K562 (cell line): ENCODE results near the gene FKBP2. TPM values are rescaled to one million over a fixed set of nuclear protein-coding genes. Genes with fewer than 3 reads are reported as not detected.

Experiments used
- CEBPB ChIP-seq: fragments of 450-650 bp; IDR thresholded peaks from 2 replicates; pipeline ENCODE4 v1.6.1; 2016; ENCODE audit warnings: missing genetic modification characterization, missing compliant biosample characterization
- MAZ ChIP-seq, 2 experiments: fragments of 450-650 bp in 1 of 2; sonication (generic) in 1 of 2; formaldehyde crosslinking; IDR thresholded peaks in 1 of 2; conservative IDR thresholded peaks in 1 of 2; 2 replicates each; pipeline versions ENCODE4 v1.4.0 to v1.5.0; 2020; ENCODE audit warnings: mild to moderate bottlenecking in 1 of 2, missing genetic modification reagents in 1 of 2
- POLR2AphosphoS5 ChIP-seq: IDR thresholded peaks from 2 replicates; pipeline ENCODE4 v1.6.1; 2011; ENCODE audit warnings: mild to moderate bottlenecking, low read depth, low read length, moderate library complexity; ENCODE audit not compliant: control insufficient read depth, insufficient read depth
- polyA plus RNA-seq, 8 experiments: library from polyadenylated mRNA; depleted of rRNA in 4 of 8; stranded (reverse) in 5 of 8; unstranded in 3 of 8; fragments of >200 nt; fragmentation: Nextera tagmentation in 2 of 8; fragmentation: Illumina TruSeq in 1 of 8; extraction: Ambion mirVana in 2 of 8; extraction: Trizol in 1 of 8; gene quantifications; 2 replicates each; pipeline versions ENCODE4 v1.2.1 to v1.2.3, GENCODE V29; 2011 to 2014; ENCODE audit warnings: inconsistent platforms in 1 of 8, missing spikeins in 1 of 8
- total RNA-seq, 7 experiments: library from RNA; depleted of rRNA in 6 of 7; stranded (reverse); fragments of >200 nt in 6 of 7; fragmentation: Illumina TruSeq in 2 of 7; extraction: Trizol in 2 of 7; gene quantifications; 2 replicates each; pipeline versions ENCODE4 v1.2.1 to v1.2.3, GENCODE V29; 2011 to 2021; ENCODE audit warnings: low replicate concordance in 1 of 7
- TF ChIP-seq, protein P1 (sequence below), 2 experiments: fragments of 450-650 bp; formaldehyde crosslinking in 1 of 2; IDR thresholded peaks; 2 replicates each; pipeline versions ENCODE4 v1.4.0 to v1.6.1; 2014 to 2020; ENCODE audit warnings: mild to moderate bottlenecking in 2 of 2, borderline replicate concordance in 1 of 2, low read depth in 1 of 2
- TF ChIP-seq, protein P2 (sequence below): sonication (generic); formaldehyde crosslinking; IDR thresholded peaks from 2 replicates; pipeline ENCODE4 v1.8.1; 2023; ENCODE audit warnings: mild to moderate bottlenecking, missing genetic modification reagents, moderate library complexity

Gene FKBP2
- total and polyA plus RNA-seq, 9 of the 15 experiments (the other 6 are each of a cell fraction or from before 2014, with no cell fraction given) = 3.5 to 151 (median 58.1) TPM

DNA sequence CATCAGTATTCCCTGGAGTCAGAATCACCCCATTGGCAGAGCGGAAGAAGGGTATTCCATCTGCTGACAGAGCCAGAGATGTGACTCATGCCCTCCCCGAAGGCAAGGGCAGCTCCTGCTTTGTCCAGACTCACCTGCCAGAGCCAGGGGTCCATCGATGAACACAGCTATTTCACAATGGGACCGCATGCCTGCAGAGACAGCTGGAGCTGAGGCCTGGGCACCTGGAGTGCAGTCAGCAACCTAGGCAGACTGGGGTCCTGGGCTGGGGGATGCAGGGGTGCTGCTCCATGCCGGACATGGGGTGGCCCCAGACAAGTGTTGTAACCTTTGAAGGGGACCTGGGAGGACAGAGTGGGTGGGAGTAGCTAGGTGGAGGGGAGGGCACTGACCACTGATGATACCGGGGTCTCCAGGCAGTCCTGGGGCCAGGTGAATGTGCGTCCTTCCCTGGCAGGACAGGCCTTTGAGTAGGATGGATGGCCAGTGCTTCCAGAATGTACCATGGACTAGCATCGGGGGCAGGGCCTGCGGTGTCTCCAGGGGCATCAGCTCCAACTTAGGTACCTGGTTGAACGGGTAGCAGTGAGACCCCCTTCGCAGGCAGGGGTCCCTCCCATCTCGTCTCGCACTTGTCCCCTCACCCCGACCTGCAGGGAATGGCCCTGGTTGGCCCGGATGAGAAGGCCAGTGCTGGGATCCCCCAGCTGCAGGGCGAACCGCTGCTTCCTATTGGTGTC lies 16.6 kb upstream of the FKBP2 start (continued):
- TF ChIP-seq, protein P1, sequence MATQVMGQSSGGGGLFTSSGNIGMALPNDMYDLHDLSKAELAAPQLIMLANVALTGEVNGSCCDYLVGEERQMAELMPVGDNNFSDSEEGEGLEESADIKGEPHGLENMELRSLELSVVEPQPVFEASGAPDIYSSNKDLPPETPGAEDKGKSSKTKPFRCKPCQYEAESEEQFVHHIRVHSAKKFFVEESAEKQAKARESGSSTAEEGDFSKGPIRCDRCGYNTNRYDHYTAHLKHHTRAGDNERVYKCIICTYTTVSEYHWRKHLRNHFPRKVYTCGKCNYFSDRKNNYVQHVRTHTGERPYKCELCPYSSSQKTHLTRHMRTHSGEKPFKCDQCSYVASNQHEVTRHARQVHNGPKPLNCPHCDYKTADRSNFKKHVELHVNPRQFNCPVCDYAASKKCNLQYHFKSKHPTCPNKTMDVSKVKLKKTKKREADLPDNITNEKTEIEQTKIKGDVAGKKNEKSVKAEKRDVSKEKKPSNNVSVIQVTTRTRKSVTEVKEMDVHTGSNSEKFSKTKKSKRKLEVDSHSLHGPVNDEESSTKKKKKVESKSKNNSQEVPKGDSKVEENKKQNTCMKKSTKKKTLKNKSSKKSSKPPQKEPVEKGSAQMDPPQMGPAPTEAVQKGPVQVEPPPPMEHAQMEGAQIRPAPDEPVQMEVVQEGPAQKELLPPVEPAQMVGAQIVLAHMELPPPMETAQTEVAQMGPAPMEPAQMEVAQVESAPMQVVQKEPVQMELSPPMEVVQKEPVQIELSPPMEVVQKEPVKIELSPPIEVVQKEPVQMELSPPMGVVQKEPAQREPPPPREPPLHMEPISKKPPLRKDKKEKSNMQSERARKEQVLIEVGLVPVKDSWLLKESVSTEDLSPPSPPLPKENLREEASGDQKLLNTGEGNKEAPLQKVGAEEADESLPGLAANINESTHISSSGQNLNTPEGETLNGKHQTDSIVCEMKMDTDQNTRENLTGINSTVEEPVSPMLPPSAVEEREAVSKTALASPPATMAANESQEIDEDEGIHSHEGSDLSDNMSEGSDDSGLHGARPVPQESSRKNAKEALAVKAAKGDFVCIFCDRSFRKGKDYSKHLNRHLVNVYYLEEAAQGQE (IDR thresholded peaks at IDR 0.05; ENCODE audit: borderline replicate concordance) = no peak
- TF ChIP-seq, protein P1 (CRISPR knock-in tag; IDR thresholded peaks at IDR 0.05; ENCODE audit: low read depth) = 0 out of 2 replicates have a peak, but pooled peaks have one; percentile 57
- peak in 1 of 2 experiments; percentile 55; a peak in 1 of 4 replicates for TF ChIP-seq MAZ (CRISPR knock-in tag; conservative IDR thresholded peaks at IDR 0.05 in 1 of 2, IDR thresholded peaks at IDR 0.05 in 1 of 2)
- TF ChIP-seq POLR2AphosphoS5 = peak; percentile 55
- TF ChIP-seq, protein P2, sequence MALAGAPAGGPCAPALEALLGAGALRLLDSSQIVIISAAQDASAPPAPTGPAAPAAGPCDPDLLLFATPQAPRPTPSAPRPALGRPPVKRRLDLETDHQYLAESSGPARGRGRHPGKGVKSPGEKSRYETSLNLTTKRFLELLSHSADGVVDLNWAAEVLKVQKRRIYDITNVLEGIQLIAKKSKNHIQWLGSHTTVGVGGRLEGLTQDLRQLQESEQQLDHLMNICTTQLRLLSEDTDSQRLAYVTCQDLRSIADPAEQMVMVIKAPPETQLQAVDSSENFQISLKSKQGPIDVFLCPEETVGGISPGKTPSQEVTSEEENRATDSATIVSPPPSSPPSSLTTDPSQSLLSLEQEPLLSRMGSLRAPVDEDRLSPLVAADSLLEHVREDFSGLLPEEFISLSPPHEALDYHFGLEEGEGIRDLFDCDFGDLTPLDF (CRISPR knock-in tag) = no peak
- peak; percentile 43 for TF ChIP-seq CEBPB (tag)
